ENCODE data around the gene RPLP2.

Gene RPLP2

DNA sequence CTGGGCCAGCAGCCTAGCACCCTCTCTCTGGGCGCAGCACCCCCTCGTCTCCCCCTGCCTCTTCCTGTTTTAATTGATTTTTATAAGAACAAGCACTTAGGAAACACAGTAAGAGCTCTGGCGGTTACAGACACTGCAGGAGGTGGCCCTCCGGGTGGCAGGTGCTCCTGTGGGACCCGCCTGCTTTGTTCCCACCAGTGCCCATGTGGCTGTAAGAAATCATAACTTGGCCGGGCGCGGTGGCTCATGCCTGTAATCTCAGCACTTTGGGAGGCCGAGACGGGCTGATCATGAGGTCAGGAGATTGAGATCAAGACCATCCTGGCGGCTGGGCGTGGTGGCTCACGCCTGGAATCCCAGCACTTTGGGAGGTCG is 51.3 kb downstream of the RPLP2 start:
- Histone ChIP-seq H3K9me3 (ENCODE audit: insufficient read depth, low read length, severe bottlenecking) (no peaks in the 10 kb centered on the region), H3K27ac (ENCODE audit: low read length) (no peak overlapping the region), H3K36me3 (ENCODE audit: insufficient read depth, low read length) (no peaks in the 10 kb centered on the region), H3K4me3 (ENCODE audit: low read depth in 1 of 2, low read length in 2 of 2) (no peak overlapping the region), H2AFZ (ENCODE audit: low read depth, low read length) (no peak overlapping the region), H3K9ac (ENCODE audit: low read depth, low read length) (no peak overlapping the region), H3K4me2 (ENCODE audit: insufficient read depth, low read length) (no peak overlapping the region), H3K27me3 (ENCODE audit: insufficient read depth, low read length, poor library complexity) (no peaks in the 10 kb centered on the region), H3K4me1 (ENCODE audit: insufficient read depth, low read length) (no peaks in the 10 kb centered on the region), H3K79me2 (ENCODE audit: insufficient read depth, low read length) (no peaks in the 10 kb centered on the region), H4K20me1 (ENCODE audit: insufficient read depth, low read length) (peaks cover 16% of the 10 kb centered on the region)
- DNase-seq (no peak), ATAC-seq (ENCODE audit: insufficient read depth, low read depth) (peak; percentile 6; the same call in 2 of the 3 replicates)
- TF ChIP-seq, protein P1, sequence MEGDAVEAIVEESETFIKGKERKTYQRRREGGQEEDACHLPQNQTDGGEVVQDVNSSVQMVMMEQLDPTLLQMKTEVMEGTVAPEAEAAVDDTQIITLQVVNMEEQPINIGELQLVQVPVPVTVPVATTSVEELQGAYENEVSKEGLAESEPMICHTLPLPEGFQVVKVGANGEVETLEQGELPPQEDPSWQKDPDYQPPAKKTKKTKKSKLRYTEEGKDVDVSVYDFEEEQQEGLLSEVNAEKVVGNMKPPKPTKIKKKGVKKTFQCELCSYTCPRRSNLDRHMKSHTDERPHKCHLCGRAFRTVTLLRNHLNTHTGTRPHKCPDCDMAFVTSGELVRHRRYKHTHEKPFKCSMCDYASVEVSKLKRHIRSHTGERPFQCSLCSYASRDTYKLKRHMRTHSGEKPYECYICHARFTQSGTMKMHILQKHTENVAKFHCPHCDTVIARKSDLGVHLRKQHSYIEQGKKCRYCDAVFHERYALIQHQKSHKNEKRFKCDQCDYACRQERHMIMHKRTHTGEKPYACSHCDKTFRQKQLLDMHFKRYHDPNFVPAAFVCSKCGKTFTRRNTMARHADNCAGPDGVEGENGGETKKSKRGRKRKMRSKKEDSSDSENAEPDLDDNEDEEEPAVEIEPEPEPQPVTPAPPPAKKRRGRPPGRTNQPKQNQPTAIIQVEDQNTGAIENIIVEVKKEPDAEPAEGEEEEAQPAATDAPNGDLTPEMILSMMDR (IDR thresholded peaks at IDR 0.05; ENCODE audit: borderline replicate concordance, extremely low read depth, low read length, poor library complexity, severe bottlenecking) = no peak
- no peak for TF ChIP-seq EZH2 (IDR thresholded peaks at IDR 0.05; ENCODE audit: borderline replicate concordance, low read depth, low read length, severe bottlenecking)

DNA sequence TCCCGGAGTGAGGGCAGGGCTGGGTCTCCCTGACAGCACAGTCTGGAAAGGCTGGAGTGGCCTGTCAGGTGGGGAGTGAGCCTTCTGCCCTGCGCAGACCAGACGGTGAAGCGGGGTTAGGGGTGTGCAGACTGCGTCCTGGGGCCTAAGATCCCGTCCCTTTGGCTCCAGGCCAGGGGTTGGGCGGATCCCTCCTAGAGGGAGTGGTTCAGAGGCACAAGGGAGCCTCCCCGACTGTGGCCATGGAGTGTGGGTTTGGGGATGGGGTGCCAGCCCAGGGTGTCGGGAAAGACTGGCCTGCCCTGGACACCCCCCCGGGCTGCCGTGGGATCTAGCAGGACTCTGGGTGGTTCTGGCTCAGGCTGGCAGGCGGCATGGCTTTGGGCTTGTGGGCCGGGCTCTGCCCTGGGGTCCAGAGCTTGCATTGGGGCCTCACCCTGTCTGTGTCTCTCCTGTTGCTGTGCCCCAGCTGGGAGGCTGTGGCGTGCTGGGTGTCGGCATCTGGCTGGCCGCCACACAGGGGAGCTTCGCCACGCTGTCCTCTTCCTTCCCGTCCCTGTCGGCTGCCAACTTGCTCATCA is 52.4 kb downstream of the RPLP2 start:
- no peak for TF ChIP-seq EZH2 (IDR thresholded peaks at IDR 0.05; ENCODE audit: borderline replicate concordance, low read depth, low read length, severe bottlenecking)
- TF ChIP-seq, protein P1 (IDR thresholded peaks at IDR 0.05; ENCODE audit: borderline replicate concordance, extremely low read depth, low read length, poor library complexity, severe bottlenecking) = no peak
- no peak overlapping the region for H3K4me3 ChIP-seq (ENCODE audit: low read depth in 1 of 2, low read length in 2 of 2)
- H3K27me3 ChIP-seq (ENCODE audit: insufficient read depth, low read length, poor library complexity) = no peaks in the 10 kb centered on the region
- no peak for DNase-seq
- H3K9ac ChIP-seq (ENCODE audit: low read depth, low read length) = no peak overlapping the region
- H3K9me3 ChIP-seq (ENCODE audit: insufficient read depth, low read length, severe bottlenecking) = no peaks in the 10 kb centered on the region
- H3K79me2 ChIP-seq (ENCODE audit: insufficient read depth, low read length) = no peaks in the 10 kb centered on the region
- H3K4me1 ChIP-seq (ENCODE audit: insufficient read depth, low read length) = no peaks in the 10 kb centered on the region
- no peak overlapping the region for H3K27ac ChIP-seq (ENCODE audit: low read length)
- peak; percentile 2; the same call in 1 of the 3 replicates for ATAC-seq (ENCODE audit: insufficient read depth, low read depth)
- no peak overlapping the region for H3K4me2 ChIP-seq (ENCODE audit: insufficient read depth, low read length)
- H4K20me1 ChIP-seq (ENCODE audit: insufficient read depth, low read length) = peaks cover 16% of the 10 kb centered on the region
- H3K36me3 ChIP-seq (ENCODE audit: insufficient read depth, low read length) = no peaks in the 10 kb centered on the region
- no peak overlapping the region for H2AFZ ChIP-seq (ENCODE audit: low read depth, low read length)

Measured in DND-41 (cell line).